HepG2 (cell line): Measurements from ENCODE around the gene WNT5B. TPM values are rescaled to one million over a fixed set of nuclear protein-coding genes. Genes with fewer than 3 reads are reported as not detected.
A peak's percentile ranks its signal among the peaks of the same experiment; 100 is the strongest.

ENCODE experiments used
- ATF4 ChIP-seq, 2 experiments: fragments of 450-650 bp in 1 of 2; sonication (generic) in 1 of 2; formaldehyde crosslinking; IDR thresholded peaks; 2 replicates each; pipeline versions ENCODE4 v1.5.0 to v1.8.0; 2020 to 2022; ENCODE audit warnings: mild to moderate bottlenecking in 1 of 2, missing genetic modification reagents in 1 of 2
- ATM ChIP-seq: fragments of 450-650 bp; IDR thresholded peaks from 2 replicates; pipeline ENCODE4 v1.7.1; 2017; ENCODE audit warnings: mild to moderate bottlenecking, borderline replicate concordance
- EZH2 ChIP-seq: conservative IDR thresholded peaks from 2 replicates; pipeline ENCODE4 v1.6.1; 2012; ENCODE audit warnings: mild to moderate bottlenecking, low read depth, low read length, moderate library complexity
- GATAD1 ChIP-seq: IDR thresholded peaks from 2 replicates; pipeline ENCODE4 v1.6.1; 2016; ENCODE audit warnings: missing genetic modification reagents, missing compliant biosample characterization
- HHEX ChIP-seq: IDR thresholded peaks from 2 replicates; pipeline ENCODE4 v1.6.1; 2016; ENCODE audit warnings: control low read depth
- IKZF1 ChIP-seq: fragments of 450-650 bp; IDR thresholded peaks from 2 replicates; pipeline ENCODE4 v1.7.1; 2016
- KLF15 ChIP-seq: sonication (generic); formaldehyde crosslinking; IDR thresholded peaks from 2 replicates; pipeline ENCODE4 v1.8.1; 2023; ENCODE audit warnings: borderline replicate concordance, mild to moderate bottlenecking, inconsistent platforms, missing genetic modification reagents, mixed read lengths
- LRRFIP1 ChIP-seq: sonication (generic); formaldehyde crosslinking; conservative IDR thresholded peaks from 2 replicates; pipeline ENCODE4 v1.4.0; 2020; ENCODE audit warnings: missing genetic modification reagents
- MATR3 ChIP-seq: sonication (generic); formaldehyde crosslinking; IDR thresholded peaks from 2 replicates; pipeline ENCODE4 v1.4.0; 2020; ENCODE audit warnings: missing genetic modification reagents
- MAZ ChIP-seq, 2 experiments: sonication (generic) in 1 of 2; formaldehyde crosslinking in 1 of 2; IDR thresholded peaks; 2 replicates each; pipeline versions ENCODE4 v1.5.0 to v1.6.1; 2012 to 2020; ENCODE audit warnings: low read depth in 2 of 2, mild to moderate bottlenecking in 2 of 2, borderline replicate concordance in 1 of 2, improper control_type of control experiment in 1 of 2, low read length in 1 of 2, missing genetic modification reagents in 1 of 2, moderate library complexity in 1 of 2
- MBD4 ChIP-seq: IDR thresholded peaks from 2 replicates; pipeline ENCODE4 v1.6.1; 2012; ENCODE audit warnings: low read length, inconsistent platforms, borderline replicate concordance
- NRL ChIP-seq: sonication (generic); formaldehyde crosslinking; IDR thresholded peaks from 2 replicates; pipeline ENCODE4 v1.5.0; 2020; ENCODE audit warnings: missing genetic modification reagents, mild to moderate bottlenecking, moderate library complexity, borderline replicate concordance
- PAX8 ChIP-seq: sonication (generic); formaldehyde crosslinking; IDR thresholded peaks from 2 replicates; pipeline ENCODE4 v1.8.0; 2022; ENCODE audit warnings: mild to moderate bottlenecking, missing genetic modification reagents, borderline replicate concordance
- RBFOX2 ChIP-seq: fragments of 200-400 bp; formaldehyde crosslinking; IDR thresholded peaks from 2 replicates; pipeline ENCODE4 v1.6.1; 2017; ENCODE audit warnings: low read depth, mild to moderate bottlenecking, low read length
- SOX13 ChIP-seq, 3 experiments: fragments of 450-650 bp in 1 of 3; sonication (generic) in 1 of 3; formaldehyde crosslinking in 1 of 3; IDR thresholded peaks in 2 of 3; conservative IDR thresholded peaks in 1 of 3; 2 replicates each; pipeline versions ENCODE4 v1.5.0 to v1.6.1; 2016 to 2020; ENCODE audit warnings: antibody characterized with exemption in 1 of 3, mild to moderate bottlenecking in 1 of 3, missing compliant biosample characterization in 1 of 3, missing genetic modification reagents in 1 of 3, moderate library complexity in 1 of 3
- SP5 ChIP-seq: IDR thresholded peaks from 2 replicates; pipeline ENCODE4 v1.6.1; 2016; ENCODE audit warnings: low read depth, borderline replicate concordance
- ZBTB46 ChIP-seq: sonication (generic); formaldehyde crosslinking; IDR thresholded peaks from 2 replicates; pipeline ENCODE4 v1.4.0; 2020; ENCODE audit warnings: mild to moderate bottlenecking, missing genetic modification reagents, borderline replicate concordance
- ZNF121 ChIP-seq: sonication (generic); formaldehyde crosslinking; IDR thresholded peaks from 2 replicates; pipeline ENCODE4 v1.5.0; 2020; ENCODE audit warnings: mild to moderate bottlenecking, missing genetic modification reagents
- ZNF17 ChIP-seq: sonication (generic); formaldehyde crosslinking; IDR thresholded peaks from 2 replicates; pipeline ENCODE4 v1.5.0; 2020; ENCODE audit warnings: mild to moderate bottlenecking, missing genetic modification reagents
- ZNF235 ChIP-seq: sonication (generic); formaldehyde crosslinking; IDR thresholded peaks from 2 replicates; pipeline ENCODE4 v1.8.1; 2023; ENCODE audit warnings: mild to moderate bottlenecking, missing genetic modification reagents, borderline replicate concordance
- ZNF367 ChIP-seq: sonication (generic); formaldehyde crosslinking; IDR thresholded peaks from 2 replicates; pipeline ENCODE4 v1.4.0; 2020; ENCODE audit warnings: missing genetic modification reagents, borderline replicate concordance
- ZNF484 ChIP-seq: sonication (generic); formaldehyde crosslinking; IDR thresholded peaks from 2 replicates; pipeline ENCODE4 v1.5.1; 2020; ENCODE audit warnings: mild to moderate bottlenecking, low read depth, missing genetic modification reagents, borderline replicate concordance
- ZNF598 ChIP-seq: sonication (generic); formaldehyde crosslinking; IDR thresholded peaks from 2 replicates; pipeline ENCODE4 v1.5.1; 2020; ENCODE audit warnings: mild to moderate bottlenecking, missing genetic modification reagents, borderline replicate concordance
- ZNF670 ChIP-seq: sonication (generic); formaldehyde crosslinking; IDR thresholded peaks from 2 replicates; pipeline ENCODE4 v1.8.0; 2022; ENCODE audit warnings: mild to moderate bottlenecking, missing genetic modification reagents, borderline replicate concordance
- ZNF841 ChIP-seq: sonication (generic); formaldehyde crosslinking; IDR thresholded peaks from 2 replicates; pipeline ENCODE4 v1.8.1; 2023; ENCODE audit warnings: missing genetic modification reagents, borderline replicate concordance
- polyA plus RNA-seq, 8 experiments: library from polyadenylated mRNA; depleted of rRNA in 3 of 8; stranded (reverse) in 7 of 8; unstranded in 1 of 8; fragments of >200 nt; fragmentation: Illumina TruSeq in 4 of 8; extraction: Trizol in 4 of 8; gene quantifications; 2 replicates each; pipeline versions ENCODE4 v1.2.1 to v1.2.3, GENCODE V29; 2011 to 2016; ENCODE audit warnings: low read depth in 4 of 8, missing spikeins in 1 of 8, mixed read lengths in 1 of 8; ENCODE audit not compliant: insufficient read depth in 1 of 8
- total RNA-seq, 5 experiments: library from RNA; depleted of rRNA; stranded (reverse); fragments of >200 nt; fragmentation: Illumina TruSeq; extraction: Trizol; gene quantifications; 2 replicates each; pipeline ENCODE4 v1.2.3, GENCODE V29; 2016; ENCODE audit warnings: low read depth in 1 of 5

The WNT5B gene
- total and polyA plus RNA-seq, 2 of the 13 experiments (the other 11 are each of a cell fraction or from before 2014, with no cell fraction given) = 0.04 TPM; not detected in 1

- TF ChIP-seq EZH2 = no peak
- peak; percentile 26; the same call in 1 of the 2 replicates for TF ChIP-seq ZNF598 (CRISPR knock-in tag)
- no peak for TF ChIP-seq MATR3 (CRISPR knock-in tag)
- no peak for TF ChIP-seq ZBTB46 (CRISPR knock-in tag)
- no peak for TF ChIP-seq ZNF121 (CRISPR knock-in tag)
- TF ChIP-seq RBFOX2 = peak; percentile 60
- TF ChIP-seq HHEX = no peak
- TF ChIP-seq ZNF484 (CRISPR knock-in tag) = no peak
- TF ChIP-seq ATM = no peak
- no peak for TF ChIP-seq ZNF670 (CRISPR knock-in tag)
- TF ChIP-seq PAX8 (CRISPR knock-in tag) = no peak
- TF ChIP-seq KLF15 (CRISPR knock-in tag) = no peak
- no peak for TF ChIP-seq MBD4
- TF ChIP-seq ZNF367 (CRISPR knock-in tag) = no peak
- no peak for TF ChIP-seq ZNF841
- TF ChIP-seq MAZ (IDR thresholded peaks at IDR 0.05; ENCODE audit: borderline replicate concordance, low read depth, low read length) = no peak
- TF ChIP-seq MAZ (CRISPR knock-in tag; IDR thresholded peaks at IDR 0.05; ENCODE audit: low read depth) = peak; percentile 15
- TF ChIP-seq LRRFIP1 (CRISPR knock-in tag) = no peak
- no peak for TF ChIP-seq SP5
- no peak for TF ChIP-seq SOX13 (IDR thresholded peaks at IDR 0.05)
- no peak; a peak in 1 of 4 replicates for TF ChIP-seq SOX13 (CRISPR knock-in tag; conservative IDR thresholded peaks at IDR 0.05 in 1 of 2, IDR thresholded peaks at IDR 0.05 in 1 of 2)
- no peak for TF ChIP-seq ZNF235
- no peak for TF ChIP-seq ZNF17
- no peak for TF ChIP-seq ATF4 (CRISPR knock-in tag; IDR thresholded peaks at IDR 0.05)
- no peak for TF ChIP-seq NRL (CRISPR knock-in tag)
- no peak for TF ChIP-seq IKZF1
- TF ChIP-seq GATAD1 = no peak
Measured at GRCh38 chr12:1594261-1595025, 34.6 kb upstream of the WNT5B start, which contains the start of gene FBXL14 (continued).
